ENCODE data around the gene SEPHS2. TPM values are rescaled to one million over a fixed set of nuclear protein-coding genes. Genes with fewer than 3 reads are reported as not detected.
A peak's percentile ranks its signal among the peaks of the same experiment; 100 is the strongest.

SEPHS2 gene
- 8.9 and 9.4 TPM in 2 replicates for total RNA-seq (2012; rRNA removed)

- no peaks in the 10 kb centered on the region for H3K27me3 ChIP-seq (ENCODE audit: control insufficient read depth, insufficient read depth, low read length)
- H3K4me1 ChIP-seq (ENCODE audit: control insufficient read depth, insufficient read depth, low read length), result peaks cover 15% of the 10 kb centered on the region
- peak within 1 kb of the TSS; percentile 81 for H3K4me3 ChIP-seq (ENCODE audit: low read length)
- peak within 1 kb of the TSS; percentile 96 for H3K9ac ChIP-seq (ENCODE audit: low read depth, low read length)
- H3K9me3 ChIP-seq (replicated peaks; ENCODE audit: low read length), result no peaks in the 10 kb centered on the region
- peak within 1 kb of the TSS; percentile 90 for H3K4me2 ChIP-seq (ENCODE audit: low read length)
- peaks cover 16% of the 10 kb centered on the region for H3K36me3 ChIP-seq (ENCODE audit: insufficient read depth, low read length)
Observed at GRCh38 chr16:30445408-30446202, at the start of gene SEPHS2. Gene SEPHS2, minus strand, starts transcription at chr16:30445874. Its CDS starts 147 bp downstream, at chr16:30445727.

GRCh38 chr16:30494709-30495108, 49.0 kb upstream of the SEPHS2 start:
- Histone ChIP-seq H3K4me2 (ENCODE audit: low read length) (no peak overlapping the region), H3K9me3 (replicated peaks; ENCODE audit: low read length) (no peaks in the 10 kb centered on the region), H3K27me3 (ENCODE audit: control insufficient read depth, insufficient read depth, low read length) (peaks cover 11% of the 10 kb centered on the region), H3K4me3 (ENCODE audit: low read length) (no peak overlapping the region), H3K4me1 (ENCODE audit: control insufficient read depth, insufficient read depth, low read length) (peaks cover 6% of the 10 kb centered on the region), H3K9ac (ENCODE audit: low read depth, low read length) (no peak overlapping the region), H3K36me3 (ENCODE audit: insufficient read depth, low read length) (no peaks in the 10 kb centered on the region)

- Histone ChIP-seq H3K36me3 (ENCODE audit: insufficient read depth, low read length) (no peaks in the 10 kb centered on the region), H3K4me3 (ENCODE audit: low read length) (no peak overlapping the region), H3K4me2 (ENCODE audit: low read length) (no peak overlapping the region), H3K9me3 (replicated peaks; ENCODE audit: low read length) (no peaks in the 10 kb centered on the region), H3K9ac (ENCODE audit: low read depth, low read length) (no peak overlapping the region), H3K27me3 (ENCODE audit: control insufficient read depth, insufficient read depth, low read length) (peaks cover 11% of the 10 kb centered on the region), H3K4me1 (ENCODE audit: control insufficient read depth, insufficient read depth, low read length) (peaks cover 6% of the 10 kb centered on the region)
Observed at GRCh38 chr16:30493941-30494488, 48.3 kb upstream of the SEPHS2 start.

GRCh38 chr16:30491744-30492308, 46.2 kb upstream of the SEPHS2 start:
- Histone ChIP-seq H3K27me3 (ENCODE audit: control insufficient read depth, insufficient read depth, low read length) (peaks cover 14% of the 10 kb centered on the region), H3K9ac (ENCODE audit: low read depth, low read length) (no peak overlapping the region), H3K4me1 (ENCODE audit: control insufficient read depth, insufficient read depth, low read length) (peaks cover 6% of the 10 kb centered on the region), H3K36me3 (ENCODE audit: insufficient read depth, low read length) (no peaks in the 10 kb centered on the region), H3K4me2 (ENCODE audit: low read length) (no peak overlapping the region), H3K4me3 (ENCODE audit: low read length) (no peak overlapping the region), H3K9me3 (replicated peaks; ENCODE audit: low read length) (no peaks in the 10 kb centered on the region)

- Histone ChIP-seq H3K9ac (ENCODE audit: low read depth, low read length) (no peak overlapping the region), H3K9me3 (replicated peaks; ENCODE audit: low read length) (no peaks in the 10 kb centered on the region), H3K4me1 (ENCODE audit: control insufficient read depth, insufficient read depth, low read length) (peaks cover 6% of the 10 kb centered on the region), H3K36me3 (ENCODE audit: insufficient read depth, low read length) (no peaks in the 10 kb centered on the region), H3K27me3 (ENCODE audit: control insufficient read depth, insufficient read depth, low read length) (peaks cover 18% of the 10 kb centered on the region), H3K4me2 (ENCODE audit: low read length) (no peak overlapping the region), H3K4me3 (ENCODE audit: low read length) (no peak overlapping the region)
Observed at GRCh38 chr16:30491229-30491628, 45.6 kb upstream of the SEPHS2 start.

GRCh38 chr16:30490210-30490609, 44.5 kb upstream of the SEPHS2 start:
- Histone ChIP-seq H3K9ac (ENCODE audit: low read depth, low read length) (no peak overlapping the region), H3K36me3 (ENCODE audit: insufficient read depth, low read length) (no peaks in the 10 kb centered on the region), H3K4me2 (ENCODE audit: low read length) (no peak overlapping the region), H3K4me1 (ENCODE audit: control insufficient read depth, insufficient read depth, low read length) (peaks cover 6% of the 10 kb centered on the region), H3K4me3 (ENCODE audit: low read length) (no peak overlapping the region), H3K27me3 (ENCODE audit: control insufficient read depth, insufficient read depth, low read length) (peaks cover 18% of the 10 kb centered on the region), H3K9me3 (replicated peaks; ENCODE audit: low read length) (no peaks in the 10 kb centered on the region)

- H3K4me2 ChIP-seq (ENCODE audit: low read length), result no peak overlapping the region
- H3K9ac ChIP-seq (ENCODE audit: low read depth, low read length), result no peak overlapping the region
- H3K4me1 ChIP-seq (ENCODE audit: control insufficient read depth, insufficient read depth, low read length), result peaks cover 6% of the 10 kb centered on the region
- H3K36me3 ChIP-seq (ENCODE audit: insufficient read depth, low read length), result no peaks in the 10 kb centered on the region
- no peak overlapping the region for H3K4me3 ChIP-seq (ENCODE audit: low read length)
- H3K27me3 ChIP-seq (ENCODE audit: control insufficient read depth, insufficient read depth, low read length), result peaks cover 9% of the 10 kb centered on the region
- H3K9me3 ChIP-seq (replicated peaks; ENCODE audit: low read length), result no peaks in the 10 kb centered on the region
Observed at GRCh38 chr16:30488764-30489605, 43.3 kb upstream of the SEPHS2 start.

- no peak overlapping the region for H3K4me3 ChIP-seq (ENCODE audit: low read length)
- H3K27me3 ChIP-seq (ENCODE audit: control insufficient read depth, insufficient read depth, low read length), result peaks cover 18% of the 10 kb centered on the region
- H3K4me2 ChIP-seq (ENCODE audit: low read length), result no peak overlapping the region
- no peak overlapping the region for H3K9ac ChIP-seq (ENCODE audit: low read depth, low read length)
- H3K4me1 ChIP-seq (ENCODE audit: control insufficient read depth, insufficient read depth, low read length), result no peaks in the 10 kb centered on the region
- H3K36me3 ChIP-seq (ENCODE audit: insufficient read depth, low read length), result no peaks in the 10 kb centered on the region
- H3K9me3 ChIP-seq (replicated peaks; ENCODE audit: low read length), result no peaks in the 10 kb centered on the region
Observed at GRCh38 chr16:30485818-30486436, 40.3 kb upstream of the SEPHS2 start.

- Histone ChIP-seq H3K4me1 (ENCODE audit: control insufficient read depth, insufficient read depth, low read length) (no peaks in the 10 kb centered on the region), H3K36me3 (ENCODE audit: insufficient read depth, low read length) (no peaks in the 10 kb centered on the region), H3K27me3 (ENCODE audit: control insufficient read depth, insufficient read depth, low read length) (peaks cover 26% of the 10 kb centered on the region), H3K9ac (ENCODE audit: low read depth, low read length) (no peak overlapping the region), H3K4me3 (ENCODE audit: low read length) (no peak overlapping the region), H3K9me3 (replicated peaks; ENCODE audit: low read length) (no peaks in the 10 kb centered on the region), H3K4me2 (ENCODE audit: low read length) (no peak overlapping the region)
Observed at GRCh38 chr16:30484887-30485286, 39.2 kb upstream of the SEPHS2 start.

GRCh38 chr16:30482366-30482765, 36.7 kb upstream of the SEPHS2 start:
- Histone ChIP-seq H3K9ac (ENCODE audit: low read depth, low read length) (no peak overlapping the region), H3K9me3 (replicated peaks; ENCODE audit: low read length) (no peaks in the 10 kb centered on the region), H3K4me2 (ENCODE audit: low read length) (no peak overlapping the region), H3K36me3 (ENCODE audit: insufficient read depth, low read length) (no peaks in the 10 kb centered on the region), H3K27me3 (ENCODE audit: control insufficient read depth, insufficient read depth, low read length) (peaks cover 37% of the 10 kb centered on the region), H3K4me3 (ENCODE audit: low read length) (no peak overlapping the region), H3K4me1 (ENCODE audit: control insufficient read depth, insufficient read depth, low read length) (no peaks in the 10 kb centered on the region)

GRCh38 chr16:30481381-30481780, 35.7 kb upstream of the SEPHS2 start:
- no peaks in the 10 kb centered on the region for H3K36me3 ChIP-seq (ENCODE audit: insufficient read depth, low read length)
- H3K9ac ChIP-seq (ENCODE audit: low read depth, low read length), result no peak overlapping the region
- H3K9me3 ChIP-seq (replicated peaks; ENCODE audit: low read length), result no peaks in the 10 kb centered on the region
- no peak overlapping the region for H3K4me3 ChIP-seq (ENCODE audit: low read length)
- no peaks in the 10 kb centered on the region for H3K4me1 ChIP-seq (ENCODE audit: control insufficient read depth, insufficient read depth, low read length)
- peaks cover 41% of the 10 kb centered on the region for H3K27me3 ChIP-seq (ENCODE audit: control insufficient read depth, insufficient read depth, low read length)
- H3K4me2 ChIP-seq (ENCODE audit: low read length), result no peak overlapping the region
